NCI-H1930 (cell line): ENCODE data around the gene IFNAR2.
"Not testable (repeated sequence)": the region's sequence is repeated elsewhere in the genome, so short reads cannot be mapped to it uniquely, and the experiment has no call there.

Experiments used
- DNase-seq, 2 experiments: peaks; one replicate each; lab custom pipeline; 2025; lab: John Stamatoyannopoulos, UW

IFNAR2 gene

DNA sequence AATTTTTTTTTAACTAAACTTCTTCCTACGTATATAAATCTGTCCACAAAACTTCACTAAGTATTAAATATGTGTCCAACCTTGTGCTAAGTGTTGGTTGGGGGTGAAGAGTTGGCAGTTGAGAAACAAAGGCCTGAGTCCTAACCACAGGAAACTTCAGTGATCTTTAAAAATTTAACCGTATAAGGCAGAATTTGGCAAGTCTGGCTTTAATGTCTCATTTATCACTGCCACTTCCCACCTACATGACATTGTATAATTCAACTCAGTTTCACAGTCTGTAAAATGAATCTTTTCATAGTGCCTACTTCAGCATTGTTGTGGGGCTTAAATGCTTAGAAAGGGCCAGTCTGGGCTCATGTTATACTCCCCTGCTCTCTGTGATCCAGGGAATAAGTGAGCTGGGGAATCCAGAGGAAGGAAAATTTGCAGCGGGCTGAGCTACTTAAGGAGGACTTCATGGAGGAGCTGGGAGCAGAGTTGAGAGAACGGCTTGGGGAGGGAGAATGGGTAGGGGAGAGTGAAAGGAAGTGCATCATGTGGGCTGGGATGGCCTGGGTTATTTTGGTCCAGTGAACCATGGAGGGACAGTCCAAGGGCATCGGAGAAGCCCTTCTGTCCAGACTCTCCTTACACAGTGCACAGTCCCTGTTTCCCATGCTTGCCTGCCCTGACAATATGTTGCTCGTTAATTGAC lies 14.5 kb downstream of the IFNAR2 start:
- no peak for DNase-seq

DNA sequence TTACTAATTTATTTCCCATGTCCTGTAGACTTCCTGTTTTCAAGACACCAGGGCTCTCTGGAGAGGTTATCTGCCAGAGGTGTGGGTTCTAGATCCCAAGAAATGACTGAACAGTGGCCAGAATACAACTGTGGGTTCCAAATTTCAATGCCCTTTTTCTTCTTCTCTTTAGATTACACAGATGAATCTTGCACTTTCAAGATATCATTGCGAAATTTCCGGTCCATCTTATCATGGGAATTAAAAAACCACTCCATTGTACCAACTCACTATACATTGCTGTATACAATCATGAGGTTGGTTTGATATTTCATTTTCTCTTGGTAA lies 15.0 kb downstream of the IFNAR2 start:
- no peak for DNase-seq

GRCh38 chr21:33245289-33245918 lies 15.7 kb downstream of the IFNAR2 start:
- DNase-seq, result no peak

DNA sequence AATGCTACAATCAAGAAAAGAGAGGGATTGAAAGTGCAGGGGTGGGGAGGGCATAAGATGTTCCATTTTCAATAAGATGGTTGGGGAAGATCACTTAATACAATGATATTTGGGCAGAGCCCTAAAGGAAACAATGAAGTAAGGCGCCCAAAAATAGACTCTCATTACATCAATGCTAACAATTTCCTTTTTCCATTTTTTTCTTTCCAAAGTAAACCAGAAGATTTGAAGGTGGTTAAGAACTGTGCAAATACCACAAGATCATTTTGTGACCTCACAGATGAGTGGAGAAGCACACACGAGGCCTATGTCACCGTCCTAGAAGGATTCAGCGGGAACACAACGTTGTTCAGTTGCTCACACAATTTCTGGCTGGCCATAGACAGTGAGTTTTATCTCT lies 16.8 kb downstream of the IFNAR2 start:
- DNase-seq, result no peak

DNA sequence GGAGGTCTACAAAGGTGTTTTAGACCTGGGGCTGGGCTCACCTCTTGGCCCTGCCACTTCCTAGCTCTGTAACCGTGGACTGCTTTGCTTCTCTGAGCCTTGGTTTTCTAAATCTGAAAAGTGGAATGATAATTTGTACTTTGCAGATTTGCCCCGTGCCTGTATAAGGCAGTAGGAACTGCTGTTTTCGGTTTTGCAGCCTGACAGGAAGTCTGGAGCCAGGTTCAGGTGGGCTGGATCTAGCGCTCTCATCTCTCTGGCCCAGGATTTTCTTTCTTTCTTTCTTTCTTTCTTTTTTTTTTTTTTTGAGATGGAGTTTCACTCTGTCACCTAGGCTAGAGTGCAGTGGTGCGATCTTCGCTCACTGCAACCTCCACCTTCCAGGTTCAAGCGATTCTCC lies 17.2 kb downstream of the IFNAR2 start:
- DNase-seq, result no peak

DNA sequence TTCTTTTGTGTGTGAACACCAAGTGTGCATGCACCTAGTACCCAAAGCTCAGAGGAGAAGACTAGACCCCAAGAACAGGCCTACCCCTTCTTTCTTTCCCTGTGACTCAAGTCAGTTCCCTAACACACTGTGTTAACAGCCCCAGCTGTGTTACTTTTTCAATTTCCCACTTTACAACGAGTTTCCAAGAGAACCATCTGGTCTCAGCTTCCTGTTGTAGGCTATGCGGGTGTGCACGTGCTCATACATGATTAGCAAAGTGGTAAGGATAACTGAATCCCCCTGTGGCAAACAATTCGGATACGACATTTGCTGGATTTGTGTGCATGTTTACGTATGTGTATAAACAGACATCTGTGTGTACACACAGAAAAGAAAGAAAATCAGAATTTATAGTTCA lies 17.9 kb downstream of the IFNAR2 start:
- DNase-seq, result no peak

- no peak for DNase-seq
Measured at GRCh38 chr21:33249331-33250002, 19.7 kb downstream of the IFNAR2 start.

DNA sequence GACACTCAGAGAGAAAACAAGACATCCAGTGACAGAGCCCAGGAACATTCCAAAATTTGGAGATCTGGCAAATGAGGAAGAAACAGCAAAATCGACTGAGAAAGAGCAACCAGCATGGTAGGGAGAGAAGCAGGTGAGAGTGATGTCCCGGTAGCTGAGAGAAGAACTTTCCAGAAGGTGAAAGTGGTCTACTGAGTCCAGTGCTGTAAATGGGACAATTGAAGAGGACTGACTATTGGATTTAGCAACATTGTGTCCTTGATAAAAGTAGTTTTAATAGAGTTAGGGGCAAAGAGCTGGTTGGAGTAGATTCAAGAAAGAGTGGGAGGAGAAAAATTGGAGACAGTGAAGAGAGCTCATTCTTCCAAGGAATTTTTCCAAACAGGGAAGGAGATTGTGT lies 21.4 kb downstream of the IFNAR2 start:
- DNase-seq, result no peak

- not testable (repeated sequence) for DNase-seq
Measured at GRCh38 chr21:33253382-33253781, 23.6 kb downstream of the IFNAR2 start.

GRCh38 chr21:33254766-33255165 lies 25.0 kb downstream of the IFNAR2 start:
- DNase-seq, result no peak

GRCh38 chr21:33255404-33255803 lies 25.7 kb downstream of the IFNAR2 start:
- no peak for DNase-seq

DNA sequence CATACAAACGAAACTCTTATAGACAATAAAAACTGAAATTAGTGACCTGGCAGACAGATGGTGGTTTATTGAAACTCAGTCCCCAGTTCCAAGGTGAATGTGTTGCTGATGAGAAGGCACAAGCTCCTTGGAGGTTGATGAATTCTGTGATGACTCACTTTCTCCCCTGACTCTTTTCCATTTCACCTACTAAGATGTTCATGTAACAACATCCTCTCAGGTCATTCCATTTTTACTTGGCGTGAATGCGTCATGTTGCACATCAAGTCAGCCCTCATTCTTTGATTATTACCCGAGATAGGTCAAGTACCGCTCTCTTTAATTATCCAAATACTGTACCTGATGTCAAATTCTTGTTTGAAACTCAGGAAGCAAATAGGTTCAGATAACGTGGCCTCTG lies 26.3 kb downstream of the IFNAR2 start:
- no peak for DNase-seq

DNA sequence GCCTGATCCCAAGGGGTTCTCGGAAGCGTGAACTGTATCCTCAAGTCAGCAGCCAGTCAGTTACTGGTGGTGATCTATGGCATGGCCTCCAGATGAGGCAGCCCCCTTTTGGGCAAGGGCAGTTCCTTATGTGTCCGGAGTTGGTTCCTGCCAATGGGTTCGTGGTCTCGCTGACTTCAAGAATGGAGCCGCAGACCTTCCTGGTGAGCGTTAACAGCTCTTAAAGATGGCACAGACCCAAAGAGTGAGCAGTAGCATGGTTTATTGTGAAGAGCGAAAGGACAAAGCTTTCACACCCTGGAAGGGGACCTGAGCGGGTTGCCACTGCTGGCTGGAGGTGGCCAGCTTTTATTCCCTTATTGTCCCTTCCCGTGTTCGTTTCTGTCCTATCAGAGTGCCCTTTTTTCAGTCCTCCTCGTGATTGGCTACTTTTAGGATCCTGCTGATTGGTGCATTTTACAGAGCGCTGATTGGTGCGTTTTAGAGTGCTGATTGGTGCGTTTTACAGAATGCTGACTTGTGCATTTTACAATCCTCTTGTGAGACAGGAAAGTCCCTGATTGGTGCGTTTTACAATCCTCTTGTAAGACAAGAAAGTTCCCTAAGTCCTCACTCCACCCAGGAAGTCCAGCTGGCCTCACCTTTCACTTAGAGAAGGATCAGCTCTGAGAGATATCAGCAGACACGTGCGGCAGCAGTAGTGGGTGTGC lies 27.5 kb downstream of the IFNAR2 start:
- no peak for DNase-seq

DNA sequence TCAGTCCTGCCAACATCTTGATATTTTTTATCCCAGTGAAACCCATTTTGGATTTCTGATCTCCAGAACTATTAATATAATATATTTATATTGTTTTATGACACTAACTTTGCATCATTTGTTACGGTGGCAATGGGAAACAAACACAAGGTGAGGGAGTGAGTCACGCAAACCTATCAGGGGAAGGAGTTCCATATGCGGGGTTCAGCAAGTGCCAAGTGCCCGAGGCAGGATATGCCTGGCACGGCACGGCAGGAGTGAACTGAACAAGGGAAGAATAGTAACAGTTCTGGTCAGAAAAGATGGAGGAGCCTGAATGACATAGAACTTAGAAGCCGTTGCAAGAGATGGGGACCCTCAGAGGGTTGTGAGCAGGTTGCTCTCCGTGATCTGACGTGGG lies 28.7 kb downstream of the IFNAR2 start:
- DNase-seq, result no peak

DNA sequence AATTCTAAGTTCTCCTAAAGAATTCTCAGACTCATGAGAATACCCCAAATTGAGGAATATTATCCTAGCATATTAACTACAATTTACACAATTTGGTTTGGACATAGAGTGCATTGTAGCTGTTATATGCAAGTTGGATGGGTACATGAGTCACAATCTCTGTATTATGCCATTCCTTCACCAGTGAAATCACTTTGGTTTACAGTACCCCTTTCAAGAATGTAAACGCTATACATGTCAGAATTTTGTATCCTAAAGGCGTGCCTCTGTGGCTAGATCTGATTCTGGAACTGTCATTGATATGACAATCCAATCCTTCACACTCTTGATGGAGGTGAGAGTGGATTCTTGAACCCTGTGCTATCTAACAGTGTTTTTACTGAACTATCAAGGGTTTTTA lies 29.7 kb downstream of the IFNAR2 start:
- no peak for DNase-seq

DNA sequence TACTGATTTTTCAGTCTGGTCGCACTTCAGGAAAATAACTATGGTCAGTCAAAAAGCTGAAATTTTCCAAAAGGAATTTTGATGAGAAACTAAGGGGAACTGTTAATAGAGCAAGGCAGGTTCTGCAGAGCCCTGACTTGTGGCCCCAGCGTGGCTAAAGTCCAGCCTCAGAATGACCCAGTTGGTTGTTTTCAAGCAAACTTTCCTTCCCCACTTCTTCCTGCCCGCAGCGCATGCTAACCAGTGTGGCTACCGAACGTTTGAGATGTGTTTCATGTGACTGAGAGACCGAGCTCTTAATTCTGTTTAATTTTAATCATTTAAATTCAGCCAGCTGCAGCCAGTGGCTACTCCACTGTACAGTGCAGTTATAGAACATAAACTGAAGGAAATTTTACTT lies 30.3 kb downstream of the IFNAR2 start:
- no peak for DNase-seq

- DNase-seq, result no peak
Measured at GRCh38 chr21:33261635-33262034, 31.9 kb downstream of the IFNAR2 start.

DNA sequence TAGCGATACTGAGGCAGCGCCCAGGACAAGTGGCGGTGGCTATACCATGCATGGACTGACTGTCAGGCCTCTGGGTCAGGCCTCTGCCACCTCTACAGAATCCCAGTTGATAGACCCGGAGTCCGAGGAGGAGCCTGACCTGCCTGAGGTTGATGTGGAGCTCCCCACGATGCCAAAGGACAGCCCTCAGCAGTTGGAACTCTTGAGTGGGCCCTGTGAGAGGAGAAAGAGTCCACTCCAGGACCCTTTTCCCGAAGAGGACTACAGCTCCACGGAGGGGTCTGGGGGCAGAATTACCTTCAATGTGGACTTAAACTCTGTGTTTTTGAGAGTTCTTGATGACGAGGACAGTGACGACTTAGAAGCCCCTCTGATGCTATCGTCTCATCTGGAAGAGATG lies 33.2 kb downstream of the IFNAR2 start:
- DNase-seq, result no peak

- DNase-seq, result no peak
Measured at GRCh38 chr21:33264561-33264960, 34.8 kb downstream of the IFNAR2 start.

DNA sequence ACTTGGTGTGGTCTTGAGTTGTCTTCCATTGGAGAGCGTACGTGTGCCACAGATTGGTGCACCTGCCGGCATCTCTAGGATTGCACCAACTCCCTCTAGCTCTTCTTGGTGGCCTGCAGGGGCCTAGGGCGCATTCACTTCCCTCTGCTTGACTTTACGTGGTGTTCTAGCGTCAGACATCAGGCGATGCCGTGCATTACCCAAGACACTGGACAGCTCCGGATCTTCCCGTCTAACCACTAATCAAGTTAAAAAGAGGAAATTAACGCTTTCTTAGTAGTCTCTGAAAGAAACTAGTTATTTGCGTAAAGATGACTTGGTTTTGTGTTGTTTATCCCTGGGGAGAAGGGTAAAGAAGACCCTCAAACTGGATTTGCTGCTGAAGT lies 35.9 kb downstream of the IFNAR2 start:
- DNase-seq, result no peak

- DNase-seq, result peak; percentile 58 to 60
Measured at GRCh38 chr21:33266050-33266788, 36.5 kb downstream of the IFNAR2 start, which contains the start of gene IL10RB. Gene IL10RB (plus strand): TSS chr21:33266367. CDS start chr21:33266466, 99 bp downstream.

- DNase-seq, result no peak
Measured at GRCh38 chr21:33266789-33267135, 37.0 kb downstream of the IFNAR2 start.
